ENCODE measurements around the gene STAT3. TPM values are rescaled to one million over a fixed set of nuclear protein-coding genes. Genes with fewer than 3 reads are reported as not detected.

The STAT3 gene
- total and polyA plus RNA-seq, 9 of the 15 experiments (the other 6 are each of a cell fraction or from before 2014, with no cell fraction given), result 90.0 to 179 (median 114) TPM

- H4K20me1 ChIP-seq (replicated peaks; ENCODE audit: control insufficient read depth, insufficient read depth, low read length), result no peaks in the 10 kb centered on the region
- peaks cover 78% of the 10 kb centered on the region for H3K36me3 ChIP-seq (ENCODE audit: control insufficient read depth, insufficient read depth, low read length)
- H3K4me1 ChIP-seq (replicated peaks in 1 of 2; ENCODE audit: control insufficient read depth in 2 of 2, insufficient read depth in 2 of 2, low read length in 2 of 2), result no peaks in the 10 kb centered on the region
- no TSS peak for BruUV-seq (replicated peaks)
- in situ Hi-C loops (cut with MboI) (no loop called here), intact Hi-C loops (cut with micrococcal nuclease) (no loop called here)
- no peak overlapping the region for H2AFZ ChIP-seq (ENCODE audit: low read depth, low read length)
- FAIRE-seq (no peak), ATAC-seq (no peak), DNase-seq (ENCODE audit: extremely low read depth in 1 of 4, low spot score in 3 of 4) (no peak)
- H3K9ac ChIP-seq (ENCODE audit: insufficient read depth in 1 of 2, low read depth in 2 of 2, low read length in 2 of 2), result no peak overlapping the region
- no peaks in the 10 kb centered on the region for H3K27me3 ChIP-seq (ENCODE audit: control insufficient read depth in 2 of 2, insufficient read depth in 2 of 2, low read length in 2 of 2)
- no peaks in the 10 kb centered on the region for H3K9me1 ChIP-seq (ENCODE audit: control insufficient read depth, insufficient read depth, low read length)
- no peak overlapping the region for H3K4me2 ChIP-seq (ENCODE audit: insufficient read depth, low read length)
- no peaks in the 10 kb centered on the region for H3K9me3 ChIP-seq (replicated peaks; ENCODE audit: control insufficient read depth, insufficient read depth, low read depth, low read length)
- WGBS (ENCODE audit: insufficient coverage, low coverage, missing lambda C conversion rate), result 100% methylated on average over 1 of the region's 1 CpG
- H3K4me3 ChIP-seq, result no peak overlapping the region
- no peak for TF ChIP-seq ZBTB7A (IDR thresholded peaks at IDR 0.05; ENCODE audit: borderline replicate concordance, control insufficient read depth, low read depth, low read length)
- TF ChIP-seq E2F8 (IDR thresholded peaks at IDR 0.05; ENCODE audit: low read depth, partially characterized antibody), result no peak
- TF ChIP-seq CGGBP1 (CRISPR knock-in tag; IDR thresholded peaks at IDR 0.05), result no peak
- no peak overlapping the region for H3K27ac ChIP-seq (ENCODE audit: extremely low read depth, low read depth, low read length)
- H3K79me2 ChIP-seq (ENCODE audit: control insufficient read depth, insufficient read depth, low read length), result no peaks in the 10 kb centered on the region
- ChIA-PET POLR2A (interaction anchor here (0.7 kb wide), 1 partner anchor 18 kb away, joined by 8 read pairs; no protein-coding TSS in a partner anchor), CTCF (ENCODE audit: low intra/inter-chr PET ratio) (no interaction called here)
Observed at GRCh38 chr17:42333053-42333452, 55.2 kb downstream of the STAT3 start.
